GM18858 (cell line): ENCODE results near the gene PSKH1.

Experiments used
- ATAC-seq: cut with Tn5 transposase; IDR thresholded peaks from one replicate; pipeline ENCODE4 v1.9.1; 2021; ENCODE audit not compliant: unreplicated experiment

PSKH1 gene

GRCh38 chr16:67865318-67865717 is 27.7 kb upstream of the PSKH1 start:
- no peak for ATAC-seq

GRCh38 chr16:67868290-67868689 is 24.8 kb upstream of the PSKH1 start:
- ATAC-seq = no peak

- ATAC-seq = no peak
These were observed 23.4 kb upstream of the PSKH1 start for GRCh38 chr16:67869653-67870052.

- ATAC-seq = no peak
These were observed 21.8 kb upstream of the PSKH1 start for GRCh38 chr16:67871256-67871655.

DNA sequence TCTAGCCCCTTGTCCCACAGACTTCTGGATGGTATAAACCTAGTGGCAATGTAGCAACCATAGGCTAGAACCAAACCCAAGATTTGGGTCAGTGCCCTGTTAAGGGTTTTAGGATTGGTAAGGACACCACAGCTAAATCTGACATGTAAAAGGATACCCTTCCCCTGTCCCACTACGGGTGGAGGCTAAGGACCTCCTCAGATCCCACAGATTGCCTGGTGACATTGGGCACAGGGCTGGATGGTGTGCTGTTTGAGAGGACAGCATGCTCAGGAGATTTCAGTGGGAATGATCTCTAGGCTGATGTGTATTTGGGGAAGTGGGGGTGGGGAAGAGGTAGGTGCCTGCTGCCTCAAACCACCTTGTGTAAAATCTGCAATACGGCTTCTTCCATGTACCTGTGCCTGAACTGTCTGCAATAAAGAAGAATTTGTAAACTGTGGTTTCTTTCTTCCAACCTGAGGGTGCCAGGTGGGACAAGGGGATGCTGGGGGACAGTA is 20.9 kb upstream of the PSKH1 start:
- no peak for ATAC-seq

DNA sequence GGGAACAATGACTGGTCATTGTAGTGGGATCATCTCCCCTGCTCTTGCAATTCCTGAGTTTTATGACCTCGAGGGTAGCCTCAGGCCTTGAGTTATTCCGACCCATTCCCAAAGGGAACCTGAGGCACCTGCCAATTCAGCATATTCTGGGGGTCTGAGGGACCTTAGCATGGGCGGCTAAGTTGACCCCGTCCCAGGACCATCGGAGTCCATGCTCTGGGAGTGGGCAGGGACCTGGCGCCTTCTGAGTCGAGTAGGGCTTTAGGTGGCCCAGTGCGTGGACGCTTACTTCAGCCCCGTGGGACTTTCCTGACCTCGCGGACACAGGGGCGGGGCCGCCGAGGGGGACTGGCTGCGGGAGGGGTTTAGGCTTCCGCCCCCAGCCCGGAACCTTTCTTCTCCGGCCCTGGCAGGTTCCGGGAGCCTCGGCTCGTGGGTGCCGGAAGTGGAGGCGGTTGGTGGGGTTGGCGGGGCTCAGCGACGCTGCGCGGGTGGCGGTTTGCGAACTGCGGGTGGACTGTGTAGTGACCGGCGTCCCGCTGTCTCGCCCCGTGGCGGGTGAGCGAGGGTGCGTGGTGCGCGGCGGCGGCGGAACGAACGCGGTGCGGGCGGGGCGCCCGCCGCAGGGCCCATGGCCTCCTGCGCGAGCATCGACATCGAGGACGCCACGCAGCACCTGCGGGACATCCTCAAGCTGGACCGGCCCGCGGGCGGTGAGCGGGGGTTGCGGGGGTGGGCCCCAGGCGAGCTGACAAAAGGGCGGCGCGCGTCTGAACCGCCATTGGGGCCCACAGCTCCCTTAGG is 20.2 kb upstream of the PSKH1 start, which contains the start of gene EDC4:
TSS of gene EDC4 (plus strand) at position 422 of the 804 bp plus-strand sequence. CDS start at position 632, 210 bp downstream.
- ATAC-seq = peak; percentile 42

DNA sequence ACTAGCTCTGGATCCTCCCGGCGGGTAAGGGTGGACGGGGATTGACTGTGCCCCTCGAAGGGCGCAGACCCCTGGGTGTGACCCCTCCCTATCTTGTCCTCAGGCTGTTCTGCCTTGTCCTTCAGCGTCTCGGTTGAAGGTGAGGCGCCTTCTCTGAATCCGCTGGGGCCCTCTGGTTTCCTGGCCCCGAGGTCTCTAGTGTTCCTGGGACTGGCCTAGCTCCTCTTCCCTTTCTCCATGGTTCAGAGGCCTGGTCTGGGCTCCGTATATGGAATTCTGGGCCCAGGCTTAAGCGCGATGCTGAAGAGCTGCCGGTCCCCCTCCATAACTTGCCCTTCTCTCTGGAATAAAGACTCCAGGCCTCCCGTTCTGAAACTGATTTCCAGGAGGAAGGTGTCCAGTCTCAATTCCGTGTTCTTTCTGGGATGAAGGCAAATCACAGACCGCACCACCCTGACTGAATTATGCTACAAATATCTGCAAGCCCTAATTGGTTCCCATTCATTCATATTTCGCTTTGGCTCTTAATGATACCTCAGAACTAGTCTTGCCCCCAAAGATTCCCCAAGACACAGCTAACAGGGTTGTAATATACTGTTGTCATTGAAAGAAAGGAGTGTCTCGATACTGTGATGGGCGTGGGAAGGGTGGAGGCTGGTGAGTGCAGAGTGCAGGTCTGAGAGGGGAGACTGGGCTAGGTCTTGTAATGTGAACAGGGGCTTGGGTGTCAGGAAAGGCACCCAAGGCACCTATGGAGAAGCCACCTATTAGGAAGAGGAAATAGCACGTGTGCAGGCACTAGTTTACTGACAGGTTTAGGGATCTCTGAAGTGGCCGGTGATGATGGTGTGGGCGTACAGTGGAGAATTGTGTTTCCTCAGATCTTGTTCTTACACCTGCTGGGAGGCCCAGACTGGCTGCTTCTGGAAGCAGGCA is 19.4 kb upstream of the PSKH1 start:
- no peak for ATAC-seq

- no peak for ATAC-seq
These were observed 18.7 kb upstream of the PSKH1 start for GRCh38 chr16:67874372-67874771.

DNA sequence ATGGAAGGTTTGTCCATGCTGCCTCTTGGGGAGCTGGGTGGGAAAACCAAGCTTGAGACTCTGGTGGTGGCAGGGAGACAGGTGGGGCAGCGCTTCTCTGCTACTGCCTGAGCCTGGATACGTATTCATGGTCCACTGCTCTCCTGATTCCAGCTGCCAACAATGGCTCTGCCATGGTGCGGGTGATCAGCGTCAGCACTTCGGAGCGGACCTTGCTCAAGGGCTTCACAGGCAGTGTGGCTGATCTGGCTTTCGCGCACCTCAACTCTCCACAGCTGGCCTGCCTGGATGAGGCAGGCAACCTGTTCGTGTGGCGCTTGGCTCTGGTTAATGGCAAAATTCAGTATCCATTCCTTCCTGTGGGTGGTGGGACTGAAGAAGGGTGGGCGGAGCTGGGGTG is 16.0 kb upstream of the PSKH1 start:
- ATAC-seq = no peak

DNA sequence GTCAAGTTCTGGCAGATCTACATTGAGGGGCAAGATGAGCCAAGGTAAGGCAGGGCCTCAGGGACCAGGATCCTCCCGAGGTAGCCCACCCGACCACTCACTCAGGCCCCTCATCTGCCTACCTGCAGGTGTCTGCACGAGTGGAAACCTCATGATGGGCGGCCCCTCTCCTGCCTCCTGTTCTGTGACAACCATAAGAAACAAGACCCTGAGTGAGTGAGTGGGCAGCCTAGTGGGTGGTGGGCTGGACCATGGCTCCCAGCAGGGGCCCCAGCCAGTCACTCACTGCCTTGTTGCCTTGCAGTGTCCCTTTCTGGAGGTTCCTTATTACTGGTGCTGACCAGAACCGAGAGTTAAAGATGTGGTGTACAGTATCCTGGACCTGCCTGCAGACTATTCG is 14.8 kb upstream of the PSKH1 start:
- ATAC-seq = no peak

- no peak for ATAC-seq
These were observed 14.2 kb upstream of the PSKH1 start for GRCh38 chr16:67878846-67879245.

- ATAC-seq = no peak
These were observed 13.6 kb upstream of the PSKH1 start for GRCh38 chr16:67879462-67879861.

DNA sequence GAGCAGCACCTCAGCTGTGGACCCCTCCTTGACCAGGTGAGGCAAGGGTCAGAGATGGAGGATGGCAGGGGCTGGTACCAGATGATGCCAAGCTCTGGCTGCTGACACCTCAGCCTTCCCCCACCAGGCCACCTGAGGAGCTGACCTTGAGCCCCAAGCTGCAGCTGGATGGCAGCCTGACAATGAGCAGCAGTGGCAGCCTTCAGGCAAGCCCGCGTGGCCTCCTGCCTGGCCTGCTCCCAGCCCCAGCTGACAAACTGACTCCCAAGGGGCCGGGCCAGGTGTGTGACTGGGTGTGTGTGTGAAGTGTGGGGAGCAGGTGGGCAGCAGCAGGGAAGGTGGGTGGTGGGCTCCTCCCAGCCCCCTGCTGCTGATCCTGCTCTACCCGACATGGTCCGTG is 13.1 kb upstream of the PSKH1 start:
- ATAC-seq = no peak

DNA sequence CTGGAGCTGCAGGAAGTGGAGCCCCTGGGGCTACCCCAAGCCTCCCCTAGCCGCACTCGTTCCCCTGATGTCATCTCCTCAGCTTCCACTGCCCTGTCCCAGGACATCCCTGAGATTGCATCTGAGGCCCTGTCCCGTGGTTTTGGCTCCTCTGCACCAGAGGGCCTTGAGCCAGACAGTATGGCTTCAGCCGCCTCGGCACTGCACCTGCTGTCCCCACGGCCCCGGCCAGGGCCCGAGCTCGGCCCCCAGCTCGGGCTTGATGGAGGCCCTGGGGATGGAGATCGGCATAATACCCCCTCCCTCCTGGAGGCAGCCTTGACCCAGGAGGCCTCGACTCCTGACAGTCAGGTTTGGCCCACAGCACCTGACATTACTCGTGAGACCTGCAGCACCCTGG is 12.5 kb upstream of the PSKH1 start:
- no peak for ATAC-seq

- no peak for ATAC-seq
These were observed 11.4 kb upstream of the PSKH1 start for GRCh38 chr16:67881621-67882161.

DNA sequence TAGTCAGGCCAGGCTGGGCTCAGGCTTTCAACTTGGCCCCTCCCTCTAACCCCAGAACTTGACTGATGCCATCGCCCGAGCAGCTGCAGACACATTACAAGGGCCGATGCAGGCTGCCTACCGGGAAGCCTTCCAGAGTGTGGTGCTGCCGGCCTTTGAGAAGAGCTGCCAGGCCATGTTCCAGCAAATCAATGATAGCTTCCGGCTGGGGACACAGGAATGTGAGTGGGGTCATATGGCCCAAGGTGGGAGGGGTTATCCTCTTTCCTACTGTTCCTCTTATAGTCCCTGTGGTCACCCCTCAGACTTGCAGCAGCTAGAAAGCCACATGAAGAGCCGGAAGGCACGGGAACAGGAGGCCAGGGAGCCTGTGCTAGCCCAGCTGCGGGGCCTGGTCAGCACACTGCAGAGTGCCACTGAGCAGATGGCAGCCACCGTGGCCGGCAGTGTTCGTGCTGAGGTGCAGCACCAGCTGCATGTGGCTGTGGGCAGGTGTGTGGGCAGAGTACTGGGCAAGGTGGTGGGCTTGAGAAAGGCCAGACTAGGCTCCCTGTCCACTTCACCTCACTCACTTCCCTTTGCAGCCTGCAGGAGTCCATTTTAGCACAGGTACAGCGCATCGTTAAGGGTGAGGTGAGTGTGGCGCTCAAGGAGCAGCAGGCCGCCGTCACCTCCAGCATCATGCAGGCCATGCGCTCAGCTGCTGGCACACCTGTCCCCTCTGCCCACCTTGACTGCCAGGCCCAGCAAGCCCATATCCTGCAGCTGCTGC is 10.5 kb upstream of the PSKH1 start:
- no peak for ATAC-seq

DNA sequence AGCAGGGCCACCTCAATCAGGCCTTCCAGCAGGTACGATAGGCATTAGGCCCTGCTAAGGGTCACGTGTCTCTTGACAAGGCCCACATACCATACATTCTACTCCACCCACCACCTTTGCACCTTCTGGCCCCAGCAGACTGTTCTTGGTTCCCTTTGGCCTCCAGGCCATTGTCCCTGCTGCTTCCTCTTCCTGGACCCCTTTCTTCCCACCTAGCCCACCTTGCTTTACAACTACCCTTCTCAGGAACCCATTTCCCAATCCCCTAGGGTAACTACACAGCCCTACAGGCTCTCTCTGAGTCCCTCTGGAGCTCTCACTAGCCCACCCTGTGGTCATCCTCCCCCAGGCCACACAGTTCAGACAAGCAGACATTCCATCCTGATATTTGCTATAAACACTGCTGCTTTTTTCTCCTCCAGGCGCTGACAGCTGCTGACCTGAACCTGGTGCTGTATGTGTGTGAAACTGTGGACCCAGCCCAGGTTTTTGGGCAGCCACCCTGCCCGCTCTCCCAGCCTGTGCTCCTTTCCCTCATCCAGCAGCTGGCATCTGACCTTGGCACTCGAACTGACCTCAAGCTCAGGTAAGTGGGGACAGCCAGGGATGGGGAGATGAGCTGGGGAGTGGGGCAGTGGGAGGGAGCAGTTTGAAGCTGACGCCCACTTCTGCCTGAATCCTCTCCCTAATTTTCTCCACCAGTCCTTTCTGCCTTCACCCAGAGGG is 9.7 kb upstream of the PSKH1 start:
- ATAC-seq = no peak

DNA sequence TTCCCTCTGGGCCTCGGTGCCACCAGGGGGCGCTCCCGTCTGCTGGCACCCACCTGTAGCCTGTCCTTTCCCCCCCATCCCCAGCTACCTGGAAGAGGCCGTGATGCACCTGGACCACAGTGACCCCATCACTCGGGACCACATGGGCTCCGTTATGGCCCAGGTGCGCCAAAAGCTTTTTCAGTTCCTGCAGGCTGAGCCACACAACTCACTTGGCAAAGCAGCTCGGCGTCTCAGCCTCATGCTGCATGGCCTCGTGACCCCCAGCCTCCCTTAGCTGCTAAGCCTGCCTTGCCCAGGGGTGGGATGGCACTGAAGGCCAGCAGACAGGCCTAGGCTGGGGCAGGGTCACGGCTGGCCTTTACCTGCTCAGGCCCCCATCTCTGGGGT is 9.2 kb upstream of the PSKH1 start:
- ATAC-seq = no peak

DNA sequence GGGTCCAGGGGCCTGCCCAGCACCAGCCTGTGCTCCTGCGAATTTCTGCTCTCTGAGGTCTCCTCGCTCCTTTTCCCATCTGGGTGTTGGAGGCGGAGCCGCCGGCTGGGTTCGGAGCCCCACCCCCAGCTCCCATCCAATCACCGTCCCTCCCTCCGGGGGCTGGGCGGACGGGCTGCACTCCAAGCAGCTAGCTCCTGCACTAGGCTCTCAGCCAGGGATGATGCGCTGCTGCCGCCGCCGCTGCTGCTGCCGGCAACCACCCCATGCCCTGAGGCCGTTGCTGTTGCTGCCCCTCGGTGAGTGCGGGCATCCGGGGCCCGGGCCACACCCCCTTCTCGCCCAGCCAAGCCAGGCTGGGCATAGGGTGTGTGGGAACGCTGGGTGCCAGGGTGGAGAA is 8.4 kb upstream of the PSKH1 start, which contains the start of gene NRN1L:
TSS of gene NRN1L (plus strand) at position 202 of the 400 bp plus-strand sequence. CDS start at position 221, 19 bp downstream.
- no peak for ATAC-seq

- ATAC-seq = no peak
These were observed 7.5 kb upstream of the PSKH1 start for GRCh38 chr16:67885545-67885944.
